HUDEP-2 (cell line): ENCODE data around the gene PCDHGC5.

Source experiments
- DNase-seq, 76 experiments: peaks; one replicate each; lab custom pipeline; 2025; ENCODE audit not compliant: unreplicated experiment in 76 of 76; lab: John Stamatoyannopoulos, UW

The PCDHGC5 gene

GRCh38 chr5:141490271-141490670 lies 1.4 kb downstream of the PCDHGC5 start:
- no peak for DNase-seq

GRCh38 chr5:141490771-141491170 lies 1.9 kb downstream of the PCDHGC5 start:
- DNase-seq: no peak

- no peak for DNase-seq
These were observed 2.7 kb downstream of the PCDHGC5 start for GRCh38 chr5:141491323-141492167.

- DNase-seq: no peak
These were observed 3.4 kb downstream of the PCDHGC5 start for GRCh38 chr5:141492168-141492885.

GRCh38 chr5:141493500-141494422 lies 4.9 kb downstream of the PCDHGC5 start:
- DNase-seq: no peak

- DNase-seq: no peak
These were observed 6.0 kb downstream of the PCDHGC5 start for GRCh38 chr5:141494761-141495452.

GRCh38 chr5:141495453-141495811 lies 6.6 kb downstream of the PCDHGC5 start:
- DNase-seq: no peak

GRCh38 chr5:141496038-141496437 lies 7.2 kb downstream of the PCDHGC5 start:
- DNase-seq: no peak

GRCh38 chr5:141501761-141502160 lies 12.9 kb downstream of the PCDHGC5 start:
- no peak for DNase-seq

- DNase-seq: no peak
These were observed 14.8 kb downstream of the PCDHGC5 start for GRCh38 chr5:141503681-141504080.

GRCh38 chr5:141504216-141504615 lies 15.3 kb downstream of the PCDHGC5 start:
- no peak for DNase-seq

- no peak for DNase-seq
These were observed 17.7 kb downstream of the PCDHGC5 start for GRCh38 chr5:141506381-141507155.

GRCh38 chr5:141507387-141508091 lies 18.7 kb downstream of the PCDHGC5 start:
- DNase-seq: no peak

GRCh38 chr5:141508440-141508797 lies 19.5 kb downstream of the PCDHGC5 start:
- DNase-seq: no peak

GRCh38 chr5:141508798-141509611 lies 20.1 kb downstream of the PCDHGC5 start:
- no peak for DNase-seq

- DNase-seq: no peak
These were observed 21.3 kb downstream of the PCDHGC5 start for GRCh38 chr5:141510160-141510559.

GRCh38 chr5:141510850-141511601 lies 22.1 kb downstream of the PCDHGC5 start:
- DNase-seq: no peak
